T-helper 22 cell (primary cell): ENCODE measurements around the gene AGAP1.
"Not testable (repeated sequence)": the region's sequence is repeated elsewhere in the genome, so short reads cannot be mapped to it uniquely, and the experiment has no call there.

ENCODE experiments used
- DNase-seq: peaks from one replicate; pipeline ENCODE4 v3.0.0-alpha.2; 2020; ENCODE audit warnings: low read depth

The AGAP1 gene

GRCh38 chr2:236073867-236074655, 580.2 kb downstream of the AGAP1 start:
- no peak for DNase-seq

- DNase-seq, result no peak
These were observed 582.0 kb downstream of the AGAP1 start for GRCh38 chr2:236075802-236076201.

GRCh38 chr2:236078297-236079255, 584.7 kb downstream of the AGAP1 start:
- DNase-seq, result no peak

GRCh38 chr2:236080412-236080811, 586.6 kb downstream of the AGAP1 start:
- no peak for DNase-seq

- DNase-seq, result no peak
These were observed 587.3 kb downstream of the AGAP1 start for GRCh38 chr2:236081171-236081570.

GRCh38 chr2:236082061-236082460, 588.2 kb downstream of the AGAP1 start:
- DNase-seq, result no peak

- DNase-seq, result no peak
These were observed 590.1 kb downstream of the AGAP1 start for GRCh38 chr2:236083934-236084333.

- DNase-seq, result no peak
These were observed 591.4 kb downstream of the AGAP1 start for GRCh38 chr2:236085211-236085610.

GRCh38 chr2:236085647-236086046, 591.8 kb downstream of the AGAP1 start:
- DNase-seq, result no peak

- DNase-seq, result no peak
These were observed 592.6 kb downstream of the AGAP1 start for GRCh38 chr2:236086403-236086970.

GRCh38 chr2:236086971-236087465, 593.2 kb downstream of the AGAP1 start:
- no peak for DNase-seq

- no peak for DNase-seq
These were observed 594.7 kb downstream of the AGAP1 start for GRCh38 chr2:236088368-236089057.

- DNase-seq, result no peak
These were observed 595.6 kb downstream of the AGAP1 start for GRCh38 chr2:236089271-236090026.

- no peak for DNase-seq
These were observed 596.2 kb downstream of the AGAP1 start for GRCh38 chr2:236090027-236090382.

- DNase-seq, result not testable (repeated sequence)
These were observed 597.0 kb downstream of the AGAP1 start for GRCh38 chr2:236090826-236091225.

GRCh38 chr2:236092714-236093113, 598.9 kb downstream of the AGAP1 start:
- DNase-seq, result no peak

GRCh38 chr2:236093134-236093533, 599.3 kb downstream of the AGAP1 start:
- DNase-seq, result no peak

- no peak for DNase-seq
These were observed 601.7 kb downstream of the AGAP1 start for GRCh38 chr2:236095504-236095903.

GRCh38 chr2:236101311-236101950, 607.6 kb downstream of the AGAP1 start:
- DNase-seq, result no peak

- no peak for DNase-seq
These were observed 609.1 kb downstream of the AGAP1 start for GRCh38 chr2:236102971-236103370.

- no peak for DNase-seq
These were observed 610.1 kb downstream of the AGAP1 start for GRCh38 chr2:236103981-236104380.
